Measurements from ENCODE around the gene PCDHA8.

Gene PCDHA8

DNA sequence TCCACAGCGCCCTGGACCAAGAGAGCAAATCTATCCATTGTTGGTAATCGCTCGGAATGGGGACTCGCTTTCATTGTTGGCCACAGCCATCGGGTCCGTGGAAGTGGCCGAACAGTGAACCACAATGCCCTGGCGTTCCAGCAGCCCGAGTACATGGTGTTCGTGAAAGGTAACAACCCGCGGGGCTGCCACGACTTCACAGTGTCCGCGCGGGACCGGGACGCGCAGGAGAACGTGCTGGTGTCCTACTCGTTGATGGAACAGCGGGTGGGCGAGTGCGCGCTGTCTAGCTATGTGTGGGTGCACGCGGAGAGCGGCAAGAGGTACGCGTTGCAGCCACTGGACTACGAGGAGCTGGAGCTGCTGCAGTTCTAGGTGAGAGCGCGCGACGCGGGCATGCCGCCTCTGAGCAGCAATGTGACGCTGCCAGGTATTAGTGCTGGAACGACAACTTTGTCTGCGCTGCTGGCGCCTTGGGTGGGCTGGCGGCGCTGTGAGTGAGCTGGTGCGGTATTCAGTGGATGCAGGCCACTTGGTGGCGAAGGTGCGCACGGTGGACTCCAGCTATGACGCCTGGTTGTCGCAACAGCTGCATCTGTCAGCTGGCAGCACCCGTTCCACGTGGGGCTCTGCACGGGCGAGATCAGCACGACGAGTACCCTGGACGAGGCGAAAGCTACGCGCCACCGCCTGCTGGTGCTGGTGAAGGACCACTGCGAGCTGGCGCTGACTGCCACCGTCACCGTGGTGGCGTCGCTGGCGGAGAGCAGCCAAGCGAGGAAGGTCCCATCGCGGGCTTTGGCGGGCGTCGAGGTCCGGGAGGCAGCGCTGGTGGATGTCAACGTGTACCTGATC is 21.7 kb downstream of the PCDHA8 start:
- Histone ChIP-seq H3K27me3 (ENCODE audit: insufficient read depth, low read length) (no peaks in the 10 kb centered on the region), H4K20me1 (ENCODE audit: insufficient read depth, low read length) (no peaks in the 10 kb centered on the region), H3K4me2 (ENCODE audit: low read length) (no peak overlapping the region), H3K27ac (ENCODE audit: low read depth, low read length, poor library complexity, severe bottlenecking) (no peak overlapping the region), H3K9me3 (ENCODE audit: low read length) (no peaks in the 10 kb centered on the region), H3K4me3 (ENCODE audit: low read depth, low read length, poor library complexity, severe bottlenecking) (no peak overlapping the region), H3F3A (ENCODE audit: insufficient read depth, low read length) (no peaks in the 10 kb centered on the region), H3K36me3 (ENCODE audit: insufficient read depth, low read length) (no peaks in the 10 kb centered on the region), H3K9ac (ENCODE audit: low read length) (no peak overlapping the region), H3K9me2 (ENCODE audit: low read depth, low read length) (no peaks in the 10 kb centered on the region; the same call in 1 of the 2 replicates), H2AFZ (ENCODE audit: low read length) (no peak overlapping the region), H3K4me1 (ENCODE audit: insufficient read depth, low read length, severe bottlenecking) (no peaks in the 10 kb centered on the region), H3K79me2 (ENCODE audit: insufficient read depth, low read length) (no peaks in the 10 kb centered on the region)
- no peak for TF ChIP-seq CTCF (IDR thresholded peaks at IDR 0.05; ENCODE audit: low read length)
- no peak for TF ChIP-seq EZH2 (IDR thresholded peaks at IDR 0.05; ENCODE audit: borderline replicate concordance, low read length)

DNA sequence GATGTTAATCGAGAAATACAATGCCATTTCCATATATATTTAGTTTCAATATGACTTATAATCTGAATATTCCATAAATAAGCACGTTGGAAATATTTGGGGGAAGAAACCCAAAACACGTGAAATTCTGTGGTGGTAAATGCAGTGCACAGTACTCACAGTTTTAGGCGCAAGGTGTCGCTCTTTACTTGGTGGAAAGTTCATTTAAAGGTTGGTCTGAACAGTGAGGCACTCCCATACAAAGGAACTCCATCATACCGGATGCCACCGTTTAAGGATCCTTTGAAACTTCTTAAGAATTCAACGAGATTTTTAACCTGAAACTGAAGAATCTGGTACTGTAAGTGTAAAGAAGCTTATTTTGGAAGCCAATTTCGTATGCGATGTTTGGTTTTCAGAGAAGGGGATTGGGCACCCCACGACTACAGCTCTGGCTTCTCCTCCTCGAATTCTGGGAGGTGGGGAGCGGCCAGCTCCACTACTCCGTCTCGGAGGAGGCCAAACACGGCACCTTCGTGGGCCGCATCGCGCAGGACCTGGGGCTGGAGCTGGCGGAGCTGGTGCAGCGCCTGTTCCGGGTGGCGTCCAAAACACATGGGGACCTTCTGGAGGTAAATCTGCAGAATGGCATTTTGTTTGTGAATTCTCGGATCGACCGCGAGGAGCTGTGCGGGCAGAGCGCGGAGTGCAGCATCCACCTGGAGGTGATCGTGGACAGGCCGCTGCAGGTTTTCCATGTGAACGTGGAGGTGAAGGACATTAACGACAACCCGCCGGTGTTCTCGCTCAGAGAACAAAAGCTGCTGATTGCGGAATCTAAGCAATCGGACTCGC is 28.0 kb downstream of the PCDHA8 start, which contains the start of gene PCDHA11:
TSS of gene PCDHA11 (plus strand) at position 237 of the 834 bp plus-strand sequence. CDS start at position 384, 147 bp downstream.
- Histone ChIP-seq H3K27ac (ENCODE audit: low read depth, low read length, poor library complexity, severe bottlenecking) (no peak within 1 kb of the TSS), H3F3A (ENCODE audit: insufficient read depth, low read length) (no peaks in the 10 kb centered on the region), H3K4me2 (ENCODE audit: low read length) (no peak within 1 kb of the TSS), H3K27me3 (ENCODE audit: insufficient read depth, low read length) (no peaks in the 10 kb centered on the region), H3K4me1 (ENCODE audit: insufficient read depth, low read length, severe bottlenecking) (no peaks in the 10 kb centered on the region), H3K79me2 (ENCODE audit: insufficient read depth, low read length) (no peaks in the 10 kb centered on the region), H3K36me3 (ENCODE audit: insufficient read depth, low read length) (no peaks in the 10 kb centered on the region), H2AFZ (ENCODE audit: low read length) (no peak within 1 kb of the TSS), H3K9ac (ENCODE audit: low read length) (no peak within 1 kb of the TSS), H3K4me3 (ENCODE audit: low read depth, low read length, poor library complexity, severe bottlenecking) (no peak within 1 kb of the TSS), H3K9me3 (ENCODE audit: low read length) (no peaks in the 10 kb centered on the region), H3K9me2 (ENCODE audit: low read depth, low read length) (no peaks in the 10 kb centered on the region), H4K20me1 (ENCODE audit: insufficient read depth, low read length) (no peaks in the 10 kb centered on the region)
- no peak for TF ChIP-seq EZH2 (IDR thresholded peaks at IDR 0.05; ENCODE audit: borderline replicate concordance, low read length)
- no peak for TF ChIP-seq CTCF (IDR thresholded peaks at IDR 0.05; ENCODE audit: low read length)

DNA sequence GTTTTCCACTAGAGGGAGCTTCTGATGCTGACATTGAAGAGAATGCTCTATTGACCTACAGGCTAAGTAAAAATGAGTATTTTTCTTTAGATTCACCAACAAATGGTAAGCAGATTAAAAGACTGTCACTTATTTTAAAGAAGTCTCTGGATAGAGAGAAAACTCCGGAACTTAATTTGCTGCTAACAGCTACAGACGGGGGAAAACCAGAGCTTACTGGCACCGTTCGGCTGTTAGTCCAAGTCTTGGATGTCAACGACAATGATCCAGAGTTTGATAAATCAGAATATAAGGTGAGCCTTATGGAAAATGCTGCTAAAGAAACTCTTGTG is 28.5 kb downstream of the PCDHA8 start:
- no peak overlapping the region for H3K4me2 ChIP-seq (ENCODE audit: low read length)

More for the DNA sequence above, 28.5 kb downstream of the PCDHA8 start:
- H3K9ac ChIP-seq (ENCODE audit: low read length): no peak overlapping the region
- H2AFZ ChIP-seq (ENCODE audit: low read length): no peak overlapping the region
- H3K4me1 ChIP-seq (ENCODE audit: insufficient read depth, low read length, severe bottlenecking): no peaks in the 10 kb centered on the region
- TF ChIP-seq EZH2 (IDR thresholded peaks at IDR 0.05; ENCODE audit: borderline replicate concordance, low read length) (no peak), CTCF (IDR thresholded peaks at IDR 0.05; ENCODE audit: low read length) (peak; percentile 17; the same call in 1 of the 2 replicates)
- no peaks in the 10 kb centered on the region for H3K79me2 ChIP-seq (ENCODE audit: insufficient read depth, low read length)
- H4K20me1 ChIP-seq (ENCODE audit: insufficient read depth, low read length): no peaks in the 10 kb centered on the region
- H3K27me3 ChIP-seq (ENCODE audit: insufficient read depth, low read length): no peaks in the 10 kb centered on the region
- H3K9me2 ChIP-seq (ENCODE audit: low read depth, low read length): no peaks in the 10 kb centered on the region
- H3K36me3 ChIP-seq (ENCODE audit: insufficient read depth, low read length): no peaks in the 10 kb centered on the region
- no peak overlapping the region for H3K4me3 ChIP-seq (ENCODE audit: low read depth, low read length, poor library complexity, severe bottlenecking)
- no peaks in the 10 kb centered on the region for H3F3A ChIP-seq (ENCODE audit: insufficient read depth, low read length)
- H3K27ac ChIP-seq (ENCODE audit: low read depth, low read length, poor library complexity, severe bottlenecking): no peak overlapping the region
- H3K9me3 ChIP-seq (ENCODE audit: low read length): no peaks in the 10 kb centered on the region
